ENCODE results near the gene HOXB8. TPM values are rescaled to one million over a fixed set of nuclear protein-coding genes. Genes with fewer than 3 reads are reported as not detected.

Gene HOXB8
- total RNA-seq, 2 experiments from 2014 or later: not detected

DNA sequence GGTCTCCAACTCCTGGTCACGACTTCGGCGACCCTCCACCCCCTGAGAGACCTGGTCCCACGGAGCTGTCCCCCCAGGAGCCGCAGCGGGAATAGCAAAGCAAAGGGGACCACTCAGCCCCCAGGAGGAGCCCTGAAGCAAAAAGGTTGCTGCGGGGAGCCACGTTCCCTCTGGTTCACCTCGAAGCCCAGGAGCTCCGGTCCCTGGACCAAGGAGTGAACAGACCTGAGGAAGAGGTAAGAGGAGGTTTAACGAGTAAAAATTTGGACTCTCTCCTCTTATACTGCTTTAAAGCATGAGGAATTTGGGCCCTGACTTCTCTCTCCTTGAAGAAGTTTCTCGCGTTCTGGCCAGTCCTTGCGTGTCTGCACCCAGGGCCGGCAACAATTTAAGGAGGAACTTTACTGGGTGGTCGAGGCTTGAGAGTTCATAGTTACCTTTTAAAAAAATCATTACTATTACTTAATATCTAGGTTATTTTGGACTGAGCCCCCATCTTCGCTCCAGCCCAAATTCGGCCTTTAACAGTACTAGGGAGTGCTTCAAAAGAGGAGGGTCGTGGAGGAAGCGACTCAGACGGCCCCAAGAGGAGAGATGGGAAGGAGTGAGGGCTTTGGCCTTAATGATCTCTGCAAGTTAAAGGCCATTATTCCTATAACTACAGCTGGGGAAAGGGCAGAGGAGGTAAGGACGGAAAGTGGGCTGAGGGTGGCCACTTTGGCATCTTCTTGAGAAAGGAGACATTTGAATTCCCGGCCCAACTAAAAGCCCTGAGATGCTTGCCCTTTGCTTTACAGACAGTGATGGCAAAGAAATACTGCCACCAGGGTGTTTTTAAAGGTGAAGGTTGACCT is 28.0 kb upstream of the HOXB8 start:
- H3K27ac Mint-ChIP-seq: no peak overlapping the region
- H3K4me3 Mint-ChIP-seq: no peak overlapping the region
- CTCF ChIA-PET: no interaction called here

DNA sequence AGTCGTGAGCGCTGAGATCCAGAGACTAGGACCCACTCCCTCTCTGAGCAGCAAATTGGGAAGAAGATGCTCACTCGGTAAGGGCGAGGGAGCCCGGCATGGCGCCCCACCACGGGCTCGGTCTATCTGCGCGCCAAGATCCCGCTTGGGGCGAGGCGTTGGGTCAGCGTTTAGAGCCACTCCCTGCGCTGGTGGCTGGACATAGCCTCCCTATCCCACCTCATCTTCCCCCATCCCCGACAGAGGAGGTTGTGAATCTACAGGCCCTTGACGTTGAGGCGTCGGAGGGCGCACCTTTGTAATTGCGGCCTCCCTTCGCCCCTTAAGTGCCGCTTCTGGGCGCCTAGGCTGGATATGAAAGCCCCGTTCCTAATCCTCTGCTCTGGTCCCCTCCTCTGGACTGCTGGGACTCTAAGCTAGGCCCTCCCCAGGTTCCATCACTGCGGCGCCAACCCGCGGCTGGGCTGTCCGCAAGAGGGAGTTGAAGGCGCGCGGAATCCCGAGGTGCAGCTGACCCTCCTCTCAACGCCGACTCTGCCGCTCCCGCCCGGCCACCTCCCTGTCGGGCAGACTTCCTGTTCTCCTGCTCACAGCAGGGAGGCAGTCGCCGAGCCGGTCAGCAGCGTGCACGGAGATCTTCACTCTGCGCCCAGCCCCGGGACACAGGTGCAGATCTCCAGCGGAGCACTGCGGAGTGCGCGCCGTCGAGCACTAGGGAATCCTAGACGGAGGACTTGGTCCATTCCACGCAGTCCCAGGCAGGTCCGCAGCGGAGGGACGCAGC is 27.2 kb upstream of the HOXB8 start:
- H3K4me3 Mint-ChIP-seq: no peak overlapping the region
- ChIA-PET POLR2A (no interaction called here), CTCF (no interaction called here)
- H3K9me3 Mint-ChIP-seq: no peaks in the 10 kb centered on the region
- peaks cover 15% of the 10 kb centered on the region for H3K4me1 Mint-ChIP-seq
- peaks cover 1% of the 10 kb centered on the region for H3K36me3 Mint-ChIP-seq (ENCODE audit: low read depth)
- peaks cover 94% of the 10 kb centered on the region for H3K27me3 Mint-ChIP-seq
- DNase-seq: no peak
- no peak overlapping the region for H3K27ac Mint-ChIP-seq

More for the DNA sequence above, 28.0 kb upstream of the HOXB8 start:
- POLR2A ChIA-PET: no interaction called here
- H3K27me3 Mint-ChIP-seq: peaks cover 93% of the 10 kb centered on the region
- H3K4me1 Mint-ChIP-seq: peaks cover 21% of the 10 kb centered on the region
- no peaks in the 10 kb centered on the region for H3K9me3 Mint-ChIP-seq
- peaks cover 1% of the 10 kb centered on the region for H3K36me3 Mint-ChIP-seq (ENCODE audit: low read depth)
- DNase-seq: no peak

DNA sequence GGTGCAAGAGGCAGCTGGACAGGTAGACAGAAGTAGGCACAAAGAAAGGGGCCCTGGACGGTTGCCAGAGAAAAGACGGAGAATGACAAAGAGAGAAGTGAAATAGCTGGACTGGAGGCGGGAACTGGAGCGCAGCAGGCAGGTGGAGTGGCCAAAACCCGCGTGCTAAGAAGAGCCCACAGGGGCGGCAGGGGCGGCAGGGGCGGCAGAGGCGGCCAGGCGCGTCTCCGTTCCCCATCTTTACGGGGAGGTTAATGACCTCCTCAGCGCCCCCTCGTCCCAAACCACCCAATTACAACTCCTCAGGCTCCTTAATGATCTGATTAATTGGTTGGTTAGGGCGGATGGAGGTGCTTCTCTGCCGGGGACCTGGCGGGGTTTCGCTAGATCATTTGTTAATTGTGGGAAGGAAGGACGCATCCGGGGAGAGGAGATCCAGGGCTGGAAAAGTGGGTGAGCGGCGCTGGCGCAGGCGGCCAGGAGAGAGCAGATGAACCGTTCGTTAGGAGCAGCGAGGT is 26.5 kb upstream of the HOXB8 start:
- H3K36me3 Mint-ChIP-seq (ENCODE audit: low read depth): peaks cover 1% of the 10 kb centered on the region
- H3K4me1 Mint-ChIP-seq: peaks cover 11% of the 10 kb centered on the region
- H3K9me3 Mint-ChIP-seq: no peaks in the 10 kb centered on the region
- DNase-seq: no peak
- ChIA-PET CTCF (no interaction called here), POLR2A (no interaction called here)
- peaks cover 96% of the 10 kb centered on the region for H3K27me3 Mint-ChIP-seq
- H3K4me3 Mint-ChIP-seq: no peak overlapping the region
- no peak overlapping the region for H3K27ac Mint-ChIP-seq

DNA sequence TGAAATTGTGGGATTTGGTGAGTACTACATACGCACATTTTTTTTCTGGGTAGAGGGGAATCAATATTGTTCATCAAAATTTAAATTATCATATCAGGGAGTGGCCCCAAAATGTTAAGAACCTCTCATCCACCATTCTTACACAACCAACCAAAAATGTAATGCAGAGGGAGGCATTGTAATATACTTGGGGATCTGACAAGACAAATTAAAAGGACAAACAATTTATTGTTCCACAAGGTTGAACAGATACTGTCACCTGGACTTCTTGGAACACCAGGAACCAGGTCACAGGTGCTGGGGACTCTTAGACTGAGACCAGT is 25.7 kb upstream of the HOXB8 start:
- peaks cover 98% of the 10 kb centered on the region for H3K27me3 Mint-ChIP-seq
- no peak overlapping the region for H3K27ac Mint-ChIP-seq
- no peak for DNase-seq
- H3K4me3 Mint-ChIP-seq: no peak overlapping the region
- H3K36me3 Mint-ChIP-seq (ENCODE audit: low read depth): peaks cover 1% of the 10 kb centered on the region
- H3K9me3 Mint-ChIP-seq: no peaks in the 10 kb centered on the region
- ChIA-PET POLR2A (no interaction called here), CTCF (interaction anchor here (1.1 kb wide), 1 partner anchor 83 kb away, joined by 3 read pairs; the partner anchor contains the start of gene PRAC2)
- H3K4me1 Mint-ChIP-seq: peaks cover 13% of the 10 kb centered on the region

DNA sequence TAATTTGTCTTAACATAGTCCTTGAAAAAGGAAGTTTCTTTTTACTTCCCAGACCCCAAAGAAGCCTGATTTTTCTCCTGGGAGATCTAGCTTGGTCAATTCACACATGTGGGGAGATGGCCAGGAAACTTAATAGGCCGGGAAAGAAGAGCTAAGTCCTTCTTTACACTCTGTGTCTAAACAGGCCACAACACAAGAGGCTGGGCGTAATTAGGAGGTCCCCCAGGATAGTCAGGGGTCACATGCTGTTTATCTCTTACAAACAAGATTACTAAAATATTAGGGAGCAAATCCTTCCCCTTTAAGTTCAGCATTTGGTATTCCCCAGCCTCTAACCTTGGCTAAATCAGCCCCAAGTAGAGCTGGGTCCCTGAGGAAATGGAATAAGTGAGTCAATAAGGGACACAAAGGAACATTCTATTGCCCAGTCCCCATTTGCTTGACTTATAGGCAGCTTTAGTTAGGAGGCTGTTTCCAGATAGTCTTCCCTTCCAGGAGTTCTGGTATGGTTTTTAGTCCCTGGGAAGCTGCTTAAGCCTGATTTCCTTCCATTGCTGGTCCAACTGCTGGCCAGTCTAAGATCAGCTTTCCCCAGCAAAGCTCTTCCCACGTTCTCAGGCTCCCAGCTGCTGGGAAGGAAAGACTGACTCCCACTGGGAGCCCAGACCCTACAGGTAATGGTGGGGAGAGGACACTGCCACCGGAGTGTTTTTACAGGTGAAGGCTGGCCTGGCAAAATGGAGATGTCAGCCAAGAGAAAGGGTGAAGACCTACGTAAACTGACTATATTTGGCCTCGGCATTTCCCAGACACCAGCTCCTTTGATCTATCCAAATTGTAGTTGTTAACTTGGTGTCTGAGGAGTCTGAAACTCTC is 25.1 kb upstream of the HOXB8 start:
- peaks cover 98% of the 10 kb centered on the region for H3K27me3 Mint-ChIP-seq
- POLR2A ChIA-PET: no interaction called here
- H3K4me3 Mint-ChIP-seq: no peak overlapping the region

DNA sequence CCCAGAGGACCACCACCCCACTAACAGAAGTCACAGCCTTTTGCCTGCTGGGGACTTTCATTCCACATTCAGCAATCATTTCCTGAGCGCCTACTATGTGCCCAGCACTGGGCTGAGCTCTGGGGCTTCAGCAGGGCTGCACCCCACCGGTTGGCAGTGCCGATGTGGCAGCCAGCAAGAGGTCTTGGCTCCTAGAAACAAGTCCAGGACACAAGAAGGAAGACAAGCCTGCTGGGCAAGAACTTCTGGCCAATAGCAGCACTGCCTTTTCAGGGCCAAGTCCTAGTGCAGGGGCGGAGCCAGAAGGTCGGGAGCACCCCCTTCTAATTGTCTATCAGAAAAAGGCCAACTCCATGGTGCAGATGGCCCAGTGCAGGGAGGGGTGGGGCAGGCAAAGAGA is 24.0 kb upstream of the HOXB8 start:
- no peak overlapping the region for H3K4me3 Mint-ChIP-seq
- POLR2A ChIA-PET: no interaction called here
- H3K27ac Mint-ChIP-seq: no peak overlapping the region
- no peaks in the 10 kb centered on the region for H3K9me3 Mint-ChIP-seq
- CTCF ChIA-PET: no interaction called here
- no peak for DNase-seq
- peaks cover 1% of the 10 kb centered on the region for H3K36me3 Mint-ChIP-seq (ENCODE audit: low read depth)
- H3K27me3 Mint-ChIP-seq: peaks cover 98% of the 10 kb centered on the region
- H3K4me1 Mint-ChIP-seq: peaks cover 8% of the 10 kb centered on the region

More for the DNA sequence above, 25.1 kb upstream of the HOXB8 start:
- Mint-ChIP-seq H3K9me3 (no peaks in the 10 kb centered on the region), H3K36me3 (ENCODE audit: low read depth) (peaks cover 1% of the 10 kb centered on the region), H3K27ac (no peak overlapping the region), H3K4me1 (peaks cover 8% of the 10 kb centered on the region)
- no peak for DNase-seq
- CTCF ChIA-PET: interaction anchor here (1.1 kb wide), 1 partner anchor 83 kb away, joined by 3 read pairs; the partner anchor contains the start of gene PRAC2

DNA sequence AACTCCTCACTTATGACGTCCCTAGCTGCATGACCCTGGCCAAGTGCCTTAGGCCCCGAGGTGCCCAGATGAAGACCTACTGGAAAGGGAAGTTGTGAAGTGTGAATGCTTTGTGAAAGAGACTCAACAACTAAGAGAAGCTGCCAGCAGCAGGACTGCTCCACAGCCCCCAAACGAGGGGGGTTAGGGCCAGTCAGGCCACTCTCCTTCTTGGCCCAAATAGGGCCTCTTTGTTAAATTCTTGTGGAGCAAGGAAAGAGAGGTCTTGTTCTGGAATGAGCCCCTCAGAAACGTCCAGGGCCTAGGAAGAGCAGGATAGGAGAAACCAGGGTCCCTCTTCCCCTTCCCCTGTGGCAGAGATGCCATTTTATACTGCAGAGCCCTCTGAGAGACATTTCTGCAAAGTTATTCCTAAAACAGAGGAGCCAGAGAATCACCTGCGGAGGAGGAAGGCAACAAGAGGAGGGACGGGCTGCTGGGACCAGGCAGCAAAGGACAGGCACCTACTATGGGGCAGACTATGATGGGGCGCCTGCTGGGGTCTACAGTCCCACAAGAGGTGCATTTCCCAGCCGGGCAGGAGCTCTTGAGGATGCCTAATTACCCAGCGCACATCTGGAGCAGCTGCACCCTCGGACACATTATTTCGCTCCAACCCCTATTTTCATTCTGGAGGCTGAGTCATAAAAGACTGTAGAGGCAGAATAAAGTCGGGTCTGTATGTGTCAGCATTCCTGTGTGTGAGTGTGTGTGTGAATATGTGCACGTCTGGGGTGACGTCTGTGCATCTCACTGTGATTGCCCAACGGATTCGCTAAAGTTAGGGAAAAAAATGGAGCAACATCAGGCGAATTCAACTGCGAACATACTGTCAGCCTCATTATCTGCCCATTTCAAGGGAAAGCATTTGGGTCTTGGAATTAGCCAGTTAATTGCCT is 22.5 kb upstream of the HOXB8 start:
- Mint-ChIP-seq H3K4me1 (peaks cover 11% of the 10 kb centered on the region), H3K27ac (no peak overlapping the region), H3K9me3 (no peaks in the 10 kb centered on the region), H3K27me3 (peaks cover 91% of the 10 kb centered on the region), H3K36me3 (ENCODE audit: low read depth) (peaks cover 1% of the 10 kb centered on the region), H3K4me3 (no peak overlapping the region)
- ChIA-PET CTCF (interaction anchor here (1.1 to 2.9 kb wide), 9 partner anchors 8 to 108 kb away, joined by 3 to 16 read pairs (median 6); partner anchors contain the start of genes HOXB8 and HOXB9), POLR2A (no interaction called here)
- no peak for DNase-seq

DNA sequence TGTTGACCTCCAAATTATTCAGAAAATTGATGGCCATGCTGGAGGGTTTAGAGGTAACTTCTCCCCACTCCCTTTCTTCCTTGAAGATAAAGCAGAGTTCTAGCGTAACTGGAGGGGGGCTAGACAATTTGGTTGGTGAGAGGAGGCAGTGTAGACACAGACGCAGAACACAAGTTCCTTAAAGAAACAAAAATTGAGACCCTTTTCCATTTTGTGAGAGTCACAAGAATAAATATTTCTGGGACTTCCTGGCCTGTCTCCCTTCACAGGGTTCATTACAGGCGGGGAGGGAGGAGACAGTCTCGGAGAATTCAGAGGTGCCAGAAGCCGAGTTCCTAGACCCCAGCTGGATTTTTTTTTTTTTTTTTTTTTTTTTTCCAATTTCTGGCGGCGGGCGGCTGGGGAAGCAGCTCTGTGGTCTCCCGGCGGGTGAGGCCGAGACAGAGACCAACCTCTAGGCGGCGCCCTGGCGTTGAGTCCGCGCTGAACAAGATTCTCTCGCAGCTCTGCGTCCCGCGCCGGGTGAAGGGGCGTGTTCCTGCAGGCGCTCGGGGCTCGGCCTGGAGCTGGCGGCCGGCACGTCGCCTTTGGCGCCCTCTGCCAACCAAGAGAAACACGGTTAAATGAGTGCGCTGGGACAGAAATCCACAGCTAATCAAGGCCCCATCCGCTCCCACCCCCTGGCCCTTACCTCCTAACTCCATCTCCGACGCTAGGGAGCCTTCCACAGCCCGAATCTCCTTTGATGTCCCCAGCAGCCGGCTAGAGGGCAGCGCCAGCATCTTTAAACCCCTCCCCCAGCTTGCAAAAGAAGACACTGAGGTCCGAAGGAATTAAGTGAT is 21.3 kb upstream of the HOXB8 start:
- no peaks in the 10 kb centered on the region for H3K36me3 Mint-ChIP-seq (ENCODE audit: low read depth)
- no peaks in the 10 kb centered on the region for H3K9me3 Mint-ChIP-seq
- POLR2A ChIA-PET: no interaction called here
- no peak overlapping the region for H3K4me3 Mint-ChIP-seq
- CTCF ChIA-PET: interaction anchor here (0.6 to 2.9 kb wide), 22 partner anchors 9 to 689 kb away, joined by 3 to 16 read pairs (median 4); partner anchors contain the start of genes CBX1, HOXB5, HOXB8 and HOXB9
- H3K27ac Mint-ChIP-seq: no peak overlapping the region
- peaks cover 10% of the 10 kb centered on the region for H3K4me1 Mint-ChIP-seq
- peak; percentile 71 for DNase-seq
- peaks cover 91% of the 10 kb centered on the region for H3K27me3 Mint-ChIP-seq

DNA sequence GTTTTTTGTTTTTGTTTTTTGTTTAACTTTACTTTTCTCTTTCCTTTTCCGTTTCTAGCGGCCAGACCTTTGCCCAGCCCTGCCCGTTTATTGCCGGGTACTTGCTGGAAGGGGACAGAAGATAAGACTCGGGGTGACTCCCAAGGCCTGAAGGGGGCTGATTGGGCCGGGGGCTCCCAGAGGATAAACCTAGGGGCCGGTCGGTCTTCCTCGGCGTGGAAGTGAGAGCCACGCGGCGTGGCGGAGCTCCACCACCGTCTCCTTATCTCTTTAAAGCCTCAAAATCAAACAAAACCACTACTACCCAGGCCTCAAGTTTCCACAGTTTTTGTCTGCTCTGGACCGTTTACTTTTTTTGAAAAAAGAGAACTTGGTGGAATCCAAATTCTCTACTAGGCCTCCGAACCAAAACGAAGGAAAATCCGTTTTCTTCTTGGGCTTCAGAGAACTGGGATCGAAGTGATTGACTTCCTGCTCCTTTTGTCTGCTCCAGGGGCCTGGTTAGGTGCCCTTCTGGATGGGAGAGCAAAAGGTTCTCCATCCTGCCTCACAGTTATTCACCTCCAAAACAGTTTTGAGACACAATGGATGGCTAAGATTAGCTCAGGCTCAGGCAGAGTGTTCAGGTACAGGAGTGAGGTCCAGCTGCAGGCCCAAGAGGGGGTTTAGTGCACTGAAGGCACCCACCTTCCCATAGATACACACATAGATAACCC is 19.6 kb upstream of the HOXB8 start:
- no peak for DNase-seq
- POLR2A ChIA-PET: no interaction called here
- Mint-ChIP-seq H3K27ac (no peak overlapping the region), H3K36me3 (ENCODE audit: low read depth) (no peaks in the 10 kb centered on the region), H3K4me3 (no peak overlapping the region), H3K27me3 (peaks cover 90% of the 10 kb centered on the region), H3K9me3 (no peaks in the 10 kb centered on the region), H3K4me1 (peaks cover 10% of the 10 kb centered on the region)
- CTCF ChIA-PET: interaction anchor here (0.9 to 2.9 kb wide), 3 partner anchors 9 to 41 kb away, joined by 3 to 16 read pairs (median 9); partner anchors contain the start of genes HOXB5 and HOXB9

DNA sequence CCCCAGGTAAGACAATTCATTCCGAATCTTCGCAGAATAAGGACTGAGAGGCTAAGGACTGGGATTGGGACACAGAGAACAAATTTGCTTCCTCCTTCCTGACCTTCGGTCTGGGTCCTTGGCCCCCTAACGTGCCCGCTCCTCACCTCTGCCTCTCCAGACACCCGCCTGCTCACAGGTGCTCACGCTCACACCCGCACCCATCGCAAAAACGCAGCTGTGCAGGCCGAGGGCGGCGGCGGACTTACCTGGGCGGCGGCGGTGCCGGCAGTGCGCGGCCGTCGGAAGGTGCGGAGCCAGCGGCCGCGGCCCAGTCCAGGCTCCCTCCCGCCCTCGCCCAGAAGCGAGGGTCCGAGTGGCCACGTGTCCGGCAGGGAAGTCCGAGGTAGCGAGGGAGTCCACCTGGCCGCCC is 18.2 kb upstream of the HOXB8 start:
- ChIA-PET CTCF (interaction anchor here (0.8 kb wide), 1 partner anchor 69 kb away, joined by 3 read pairs; no protein-coding TSS in a partner anchor), POLR2A (no interaction called here)
- no peak overlapping the region for H3K4me3 Mint-ChIP-seq
- H3K27ac Mint-ChIP-seq: no peak overlapping the region
- no peak for DNase-seq
- no peaks in the 10 kb centered on the region for H3K36me3 Mint-ChIP-seq (ENCODE audit: low read depth)
- H3K9me3 Mint-ChIP-seq: no peaks in the 10 kb centered on the region
- peaks cover 91% of the 10 kb centered on the region for H3K27me3 Mint-ChIP-seq
- H3K4me1 Mint-ChIP-seq: peaks cover 10% of the 10 kb centered on the region
